GM12873 (cell line): ENCODE measurements around the gene IL21R.

Experiments used
- CTCF ChIP-seq: IDR thresholded peaks from 2 replicates; pipeline ENCODE4 v1.5.1; 2012; ENCODE audit warnings: low read depth, mild to moderate bottlenecking, moderate library complexity, low read length, control low read depth; ENCODE audit not compliant: insufficient read depth; ENCODE audit errors: missing control alignments

IL21R gene

DNA sequence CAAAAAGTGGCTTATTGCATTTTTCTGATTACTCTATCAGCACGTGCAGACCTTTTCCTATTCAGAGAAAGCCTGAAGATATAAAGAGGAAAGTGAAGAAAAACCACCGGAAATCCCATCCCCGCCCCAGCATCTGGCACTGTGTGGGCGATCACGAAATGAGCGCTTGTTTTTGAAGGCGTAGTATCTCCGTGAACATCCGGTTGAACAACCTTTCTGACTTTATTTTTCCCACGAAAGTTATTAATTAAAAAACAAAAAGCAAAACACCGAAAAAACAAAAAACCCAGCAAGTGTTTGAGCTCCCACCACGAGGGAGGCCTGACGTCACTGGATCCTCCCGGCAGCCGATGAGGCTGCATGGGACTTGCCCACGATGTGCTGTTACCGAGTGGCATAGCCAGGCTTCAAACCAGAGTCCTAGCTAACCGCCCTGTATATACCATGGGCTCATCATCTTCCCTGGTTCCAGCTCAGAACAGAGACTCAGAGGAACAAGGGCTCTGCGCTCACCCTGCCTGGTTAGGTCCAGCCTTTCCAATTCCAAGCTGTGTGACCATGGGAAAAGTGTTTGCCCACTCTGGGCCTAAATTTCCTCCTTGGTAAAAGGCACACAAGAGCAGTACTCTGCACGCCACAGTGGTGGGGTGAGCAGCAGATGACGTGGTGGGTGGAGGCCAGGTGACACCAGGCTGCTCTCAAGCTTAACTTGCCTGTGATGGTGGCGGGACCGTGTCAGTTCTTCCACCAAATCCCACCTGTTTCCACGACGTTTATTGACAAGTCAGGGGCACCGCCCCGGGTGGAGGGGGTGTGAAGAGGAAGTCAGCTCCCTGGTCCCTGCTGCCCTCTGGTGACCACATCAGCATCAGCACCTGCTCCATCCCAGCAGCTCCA lies 34.3 kb upstream of the IL21R start:
- peak; percentile 88 for TF ChIP-seq CTCF

DNA sequence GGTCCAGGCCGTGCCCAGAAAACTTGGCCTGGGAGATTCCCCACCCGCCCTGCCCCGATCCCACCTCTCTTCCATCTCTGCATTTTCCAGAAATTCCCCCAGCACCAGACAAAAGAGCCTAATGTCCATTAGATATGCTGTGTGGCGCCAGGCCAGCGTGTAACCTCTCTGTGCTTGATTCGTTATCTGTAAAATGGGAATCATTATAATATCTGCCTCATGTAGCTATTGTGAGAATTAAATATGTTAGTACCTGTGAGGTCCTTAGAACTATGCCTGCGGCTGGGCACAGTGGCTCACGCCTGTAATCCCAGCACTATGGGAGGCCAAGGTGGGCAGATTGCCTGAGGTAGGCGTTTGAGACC lies 33.6 kb upstream of the IL21R start:
- no peak for TF ChIP-seq CTCF

DNA sequence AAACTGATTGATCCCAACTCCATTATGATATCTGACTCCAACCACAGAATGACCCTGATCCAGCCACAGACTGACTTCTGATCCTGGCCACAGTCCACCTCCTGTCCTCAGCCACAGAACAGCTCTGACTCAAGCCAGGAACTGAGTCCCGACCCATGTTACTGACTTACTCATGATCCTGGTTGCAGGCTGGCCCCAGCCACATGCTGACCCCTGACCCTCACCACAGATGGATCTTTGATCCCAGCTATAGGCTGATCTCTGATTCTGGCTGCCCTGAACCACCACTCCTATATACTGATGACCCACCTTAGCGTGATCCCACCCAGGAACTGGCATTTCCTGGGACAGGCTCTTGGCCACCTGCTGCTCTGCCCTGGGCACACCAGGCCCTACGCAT lies 32.2 kb upstream of the IL21R start:
- TF ChIP-seq CTCF = no peak

- TF ChIP-seq CTCF = no peak
Observed at GRCh38 chr16:27370318-27370717, 31.7 kb upstream of the IL21R start.

DNA sequence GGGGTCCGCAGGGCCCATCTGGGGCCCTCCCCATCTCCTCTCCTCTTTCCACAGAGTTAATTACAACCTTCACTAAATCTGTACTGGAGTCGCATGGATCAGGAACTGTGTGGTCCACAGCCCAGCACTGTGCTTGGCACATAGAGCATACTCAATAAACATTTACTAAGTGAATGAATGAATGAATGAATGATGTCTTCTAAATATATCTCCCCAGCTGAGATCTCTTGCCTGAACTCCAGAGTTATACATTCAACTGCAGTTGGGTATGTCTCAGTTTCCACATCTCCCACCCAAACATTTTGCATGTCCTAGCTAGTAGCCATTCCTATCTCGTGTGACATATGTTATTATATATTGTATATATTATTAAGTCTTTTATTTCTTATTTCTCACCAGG lies 28.7 kb upstream of the IL21R start:
- no peak for TF ChIP-seq CTCF

DNA sequence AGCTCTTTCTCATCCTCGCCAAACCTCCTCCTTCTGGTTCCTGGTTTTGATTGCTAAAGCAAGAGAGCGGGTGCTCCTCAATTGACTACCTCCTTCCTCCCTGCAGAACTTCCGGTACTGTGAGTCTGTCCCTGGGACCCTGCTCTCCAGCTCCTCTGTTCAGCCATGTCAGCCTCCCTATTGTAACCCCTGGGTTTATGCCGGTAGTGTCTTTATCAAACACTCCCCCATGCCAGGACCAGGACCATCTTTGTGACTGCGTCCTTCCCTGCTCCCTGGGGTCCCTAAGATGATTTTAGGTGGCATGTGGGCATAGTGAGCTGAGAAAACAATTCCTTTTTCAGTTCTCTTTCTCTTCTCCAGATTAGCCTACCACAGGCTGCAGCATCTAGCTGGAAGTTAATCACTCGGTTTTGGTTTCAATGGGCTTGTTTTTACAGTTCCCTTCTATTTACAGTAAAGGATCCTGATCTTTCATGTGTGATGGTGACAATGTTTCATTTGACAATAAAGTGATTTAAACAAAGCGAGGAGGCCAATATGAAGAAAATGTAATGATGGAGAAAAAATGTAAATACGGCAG lies 27.7 kb upstream of the IL21R start:
- no peak for TF ChIP-seq CTCF

DNA sequence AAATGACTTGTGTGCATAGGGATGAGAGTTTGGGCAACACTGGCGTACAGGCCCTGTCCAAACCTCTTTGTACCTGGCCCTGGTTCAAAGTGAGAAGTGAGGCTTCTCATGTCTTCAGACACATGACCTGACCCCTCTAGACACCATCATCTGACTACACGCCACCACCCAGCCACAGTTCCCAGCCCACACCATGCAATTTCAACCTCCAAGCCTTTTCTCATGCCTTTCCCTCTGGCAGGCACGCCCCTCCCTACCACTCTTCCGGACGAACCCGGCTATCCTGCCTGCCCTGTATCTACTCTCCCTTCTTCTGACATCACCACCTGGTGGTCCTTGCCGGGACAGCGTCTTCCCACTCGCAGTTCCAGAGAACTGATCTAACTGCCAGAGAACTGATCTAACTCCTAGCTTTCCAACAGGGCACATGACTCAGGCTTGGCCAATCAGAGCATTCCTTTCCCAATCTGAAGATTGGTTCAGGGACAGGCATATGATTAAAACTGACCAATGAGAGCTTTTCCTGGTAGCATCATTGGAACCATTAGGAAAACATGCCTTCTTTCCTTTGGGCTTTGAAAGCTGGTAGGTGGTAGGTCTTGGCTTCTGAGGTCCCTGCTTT lies 27.1 kb upstream of the IL21R start:
- peak; percentile 59 for TF ChIP-seq CTCF
